H1 (cell line): ENCODE measurements around the gene C1orf21.

ENCODE experiments used
- POLR2A ChIP-seq, 2 experiments: IDR thresholded peaks; 1 replicate in 1 of 2; 2 replicates in 1 of 2; pipeline ENCODE4 v1.6.1; 2011; ENCODE audit warnings: low read depth in 2 of 2, low read length in 2 of 2, mild to moderate bottlenecking in 2 of 2; ENCODE audit errors: control extremely low read depth in 1 of 2
- TEAD4 ChIP-seq: IDR thresholded peaks from 2 replicates; pipeline ENCODE4 v1.6.1; 2012; ENCODE audit warnings: low read depth, low read length, inconsistent platforms, mixed read lengths

GRCh38 chr1:184647471-184647870, 260.6 kb downstream of the C1orf21 start:
- TF ChIP-seq POLR2A (IDR thresholded peaks at IDR 0.05; ENCODE audit: control extremely low read depth in 1 of 2, low read depth in 2 of 2, low read length in 2 of 2) = no peak
- TF ChIP-seq TEAD4 = no peak
